Right lung (tissue), 5 donors: Measurements from ENCODE around the gene PIK3AP1. TPM values are rescaled to one million over a fixed set of nuclear protein-coding genes. Genes with fewer than 3 reads are reported as not detected.
"Not testable (repeated sequence)": the region's sequence is repeated elsewhere in the genome, so short reads cannot be mapped to it uniquely, and the experiment has no call there.

ENCODE experiments used
- DNase-seq, 2 donors: peaks; one replicate each; pipeline ENCODE4 v3.0.0-alpha.2; 2013
- polyA plus RNA-seq, 5 donors: library from polyadenylated mRNA; unstranded; fragments of 120-200 nt; gene quantifications; one replicate each; pipeline versions ENCODE4 v1.2.1 to v1.2.3, GENCODE V29; 2013; ENCODE audit warnings: inconsistent platforms in 1 of 5, low replicate concordance in 1 of 5; ENCODE audit not compliant: insufficient read length in 5 of 5, insufficient read depth in 1 of 5

Gene PIK3AP1
- polyA plus RNA-seq, 5 donors: 2.8 to 3.9 (median 3.6) TPM

DNA sequence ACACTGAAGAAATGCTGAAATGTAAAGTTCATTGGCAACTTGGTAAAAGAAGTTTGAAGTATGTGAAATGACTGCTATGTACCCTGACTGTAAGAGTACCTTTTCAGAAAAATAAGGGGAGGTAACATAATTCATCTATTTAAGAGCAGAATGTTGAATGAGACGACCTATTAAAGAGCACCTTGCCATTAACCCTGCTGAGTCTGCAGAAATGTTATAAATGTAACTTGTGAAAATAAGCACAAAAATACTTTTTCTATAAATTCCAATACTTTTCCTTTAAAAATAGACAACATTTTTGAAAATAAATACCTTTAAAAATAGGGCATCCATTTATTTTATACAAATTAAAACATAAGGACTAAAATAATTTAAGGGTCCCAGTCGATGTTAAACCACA lies 141.2 kb downstream of the PIK3AP1 start:
- DNase-seq: no peak

DNA sequence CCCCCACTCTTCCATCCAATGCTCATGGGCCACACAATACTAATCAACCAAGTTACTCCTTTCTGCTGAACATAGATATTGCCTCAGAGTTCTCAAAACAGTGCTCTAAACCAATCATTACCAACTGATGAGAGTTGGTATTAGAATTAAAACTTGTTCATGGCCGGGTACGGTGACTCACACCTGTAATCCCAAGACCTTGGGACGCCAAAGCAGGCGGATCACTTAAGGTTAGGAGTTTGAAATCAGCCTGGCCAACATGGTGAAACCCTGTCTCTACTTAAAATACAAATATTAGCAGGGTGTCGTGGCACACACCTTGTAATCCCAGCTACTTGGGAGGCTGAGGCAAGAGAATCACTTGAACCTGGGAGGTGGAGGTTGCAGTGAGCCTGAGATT lies 141.7 kb downstream of the PIK3AP1 start:
- DNase-seq: no peak

- no peak for DNase-seq
Measured at GRCh38 chr10:96578022-96578421, 142.3 kb downstream of the PIK3AP1 start.

DNA sequence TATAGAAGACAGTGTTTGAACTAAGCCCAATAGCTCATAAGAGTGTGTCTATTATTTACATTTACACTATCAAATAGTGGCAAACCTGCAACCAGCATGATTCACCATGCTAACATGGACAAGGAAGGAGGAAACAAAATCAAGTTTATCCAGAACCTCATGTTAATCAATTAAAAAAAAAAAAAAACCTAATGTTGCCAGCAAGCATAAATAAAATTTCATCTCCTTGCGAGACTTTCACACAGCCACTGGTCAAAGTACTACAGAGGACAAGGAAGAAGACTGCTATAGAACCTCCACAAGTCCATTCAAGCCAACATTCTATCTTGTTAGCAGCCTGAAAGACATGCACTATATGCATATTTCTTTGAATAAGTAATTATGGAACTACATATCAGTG lies 143.2 kb downstream of the PIK3AP1 start:
- no peak for DNase-seq

DNA sequence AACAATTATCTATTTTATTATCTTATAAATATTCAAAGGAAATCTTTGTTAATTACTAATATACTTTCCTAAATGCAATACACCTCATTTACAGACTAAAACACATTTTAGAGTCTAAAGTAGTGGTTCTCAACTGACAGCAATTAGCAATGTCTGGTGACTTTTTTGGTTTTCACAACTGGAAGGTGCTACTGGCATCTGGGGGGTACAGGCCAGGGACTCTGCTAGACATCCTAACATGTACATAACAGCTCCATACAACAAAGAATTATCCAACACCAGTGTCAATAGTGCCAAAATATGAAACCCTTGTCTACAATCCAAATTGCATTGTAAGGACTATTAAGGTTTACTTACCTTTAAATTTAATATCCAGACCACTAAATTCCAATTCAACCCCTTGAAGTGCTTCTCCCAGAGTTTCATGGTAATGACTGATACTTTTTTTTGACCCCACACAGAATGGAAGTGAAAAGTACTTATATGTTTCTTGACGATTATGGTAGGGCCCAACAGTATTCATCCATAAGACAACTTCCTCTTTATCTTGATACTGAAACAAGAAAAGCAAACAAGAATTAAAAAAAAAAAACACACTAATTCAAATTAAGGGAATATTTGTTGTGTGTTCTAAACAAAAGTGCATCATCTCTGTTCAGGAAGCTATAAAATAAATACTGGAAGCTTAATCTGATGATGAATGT lies 143.9 kb downstream of the PIK3AP1 start:
- no peak for DNase-seq

GRCh38 chr10:96574564-96574963 lies 145.8 kb downstream of the PIK3AP1 start:
- DNase-seq: not testable (repeated sequence)

GRCh38 chr10:96573036-96573435 lies 147.3 kb downstream of the PIK3AP1 start:
- no peak for DNase-seq

DNA sequence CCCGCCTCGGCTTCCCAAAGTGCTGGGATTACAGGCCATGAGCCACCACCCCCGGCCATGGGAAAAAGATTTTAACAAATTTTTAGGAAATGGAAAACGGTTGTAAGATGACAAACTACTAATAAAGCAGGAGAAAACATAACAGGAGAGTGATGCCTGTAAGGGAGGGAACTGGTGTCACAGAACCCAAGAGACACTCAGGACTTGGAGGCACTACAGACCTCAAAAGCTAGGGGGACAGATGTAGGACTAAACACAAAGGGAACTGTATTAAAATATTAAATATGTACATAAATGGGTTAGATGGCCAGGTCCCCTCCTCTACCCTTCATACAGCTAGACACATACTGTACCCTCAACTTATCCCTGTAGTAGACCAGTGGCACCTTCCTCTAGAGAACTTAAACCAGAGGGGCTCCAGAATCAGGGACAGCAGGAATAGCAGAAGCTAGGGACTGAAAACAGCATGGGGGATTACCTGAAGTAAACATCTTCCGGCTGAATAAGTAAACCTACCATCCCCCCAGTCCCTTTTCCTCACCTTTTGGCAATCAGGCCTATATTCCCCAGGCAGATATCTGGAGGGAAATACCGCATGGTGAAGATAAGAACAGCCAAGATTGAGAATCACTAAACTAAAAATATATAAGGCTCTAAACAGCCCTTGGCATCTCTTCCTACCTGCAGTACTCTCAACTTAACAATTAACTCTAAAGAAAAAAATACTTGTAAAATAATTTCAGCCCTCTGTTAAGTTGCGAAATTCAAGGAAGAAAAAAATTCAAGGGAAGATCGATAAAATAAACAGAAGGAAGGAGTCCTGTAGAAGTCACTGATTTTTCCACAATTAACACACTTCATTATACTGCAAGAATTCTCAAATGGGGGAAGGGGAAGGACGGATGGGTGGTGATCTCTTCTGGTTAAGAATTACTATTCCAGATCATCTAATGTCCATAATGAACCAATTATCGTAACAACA lies 149.0 kb downstream of the PIK3AP1 start:
- no peak for DNase-seq

DNA sequence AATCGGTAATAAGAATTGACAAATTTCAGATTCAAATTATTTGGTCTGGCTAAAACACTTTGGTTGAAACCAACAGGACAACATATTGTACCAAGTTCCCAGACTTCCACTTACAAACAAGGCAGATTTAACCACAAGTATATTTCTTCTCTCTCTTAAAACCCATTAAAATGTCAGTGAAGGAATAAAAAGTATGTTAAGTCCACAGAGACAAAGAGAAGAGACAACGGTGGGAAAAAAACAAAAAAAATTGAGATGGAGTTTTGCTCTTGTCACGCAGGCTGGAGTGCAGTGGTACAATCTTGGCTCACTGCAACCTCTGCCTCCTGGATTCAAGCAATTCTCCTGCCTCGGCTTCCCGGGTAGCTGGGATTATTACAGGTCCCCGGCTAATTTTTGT lies 149.8 kb downstream of the PIK3AP1 start:
- DNase-seq: no peak

DNA sequence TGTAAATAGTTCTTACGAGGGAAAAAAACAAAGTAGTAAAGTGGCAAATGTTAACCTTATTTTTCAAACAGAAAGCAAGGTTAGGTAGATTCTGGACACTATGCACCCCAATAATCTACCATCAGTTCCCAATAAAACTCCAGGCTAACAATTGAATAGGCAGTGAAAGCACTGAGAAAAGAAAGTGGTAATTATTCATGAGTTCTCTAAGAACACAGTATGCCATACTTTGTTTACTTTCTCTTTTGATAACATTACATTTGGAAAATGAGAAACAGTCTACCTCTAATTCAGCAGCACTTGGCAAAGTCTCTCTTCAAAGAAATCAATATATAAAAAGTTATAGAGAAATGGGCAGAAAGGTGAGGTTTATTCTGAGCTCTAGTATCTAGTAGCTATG lies 151.9 kb downstream of the PIK3AP1 start:
- DNase-seq: no peak

GRCh38 chr10:96565774-96566173 lies 154.5 kb downstream of the PIK3AP1 start:
- no peak for DNase-seq

GRCh38 chr10:96560966-96561887 lies 159.1 kb downstream of the PIK3AP1 start:
- no peak for DNase-seq

DNA sequence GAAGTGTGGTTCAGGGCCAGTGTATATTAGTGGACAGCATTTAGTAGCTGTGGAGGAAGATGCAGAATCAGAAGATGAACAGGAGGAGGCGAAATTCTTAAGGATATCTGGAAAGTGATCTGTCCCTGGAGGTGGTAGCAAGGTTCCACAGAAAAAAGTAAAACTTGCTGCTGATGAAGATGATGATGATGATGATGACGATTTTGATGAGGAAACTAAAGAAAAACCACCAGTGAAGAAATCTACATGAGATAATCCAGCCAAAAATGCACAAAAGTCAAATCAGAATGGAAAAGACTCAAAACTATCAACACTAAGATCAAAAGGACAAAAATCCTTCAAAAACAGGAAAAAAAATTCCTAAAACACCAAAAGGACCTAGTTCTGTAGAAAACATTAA lies 159.8 kb downstream of the PIK3AP1 start:
- DNase-seq: no peak

GRCh38 chr10:96556003-96556402 lies 164.3 kb downstream of the PIK3AP1 start:
- DNase-seq: no peak

DNA sequence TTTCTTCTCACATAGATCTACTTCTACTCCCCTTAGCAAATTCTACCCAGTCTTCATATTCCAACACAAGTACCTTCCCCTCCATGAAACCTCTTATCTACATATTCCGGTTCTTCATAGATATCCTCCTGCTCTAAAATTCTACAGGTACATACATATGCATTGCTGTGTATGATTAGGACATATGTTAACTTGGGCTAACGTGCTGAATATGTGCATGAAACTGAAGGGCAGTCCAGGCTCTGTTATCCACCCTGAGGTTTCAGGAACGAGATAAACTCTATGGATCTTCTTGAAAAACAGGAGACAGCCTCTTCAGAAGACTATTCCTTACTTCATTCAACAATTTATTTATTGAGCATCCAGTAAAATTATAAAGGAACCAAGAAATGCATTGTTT lies 165.0 kb downstream of the PIK3AP1 start:
- DNase-seq: no peak

- DNase-seq: no peak
Measured at GRCh38 chr10:96548589-96548988, 171.7 kb downstream of the PIK3AP1 start.

DNA sequence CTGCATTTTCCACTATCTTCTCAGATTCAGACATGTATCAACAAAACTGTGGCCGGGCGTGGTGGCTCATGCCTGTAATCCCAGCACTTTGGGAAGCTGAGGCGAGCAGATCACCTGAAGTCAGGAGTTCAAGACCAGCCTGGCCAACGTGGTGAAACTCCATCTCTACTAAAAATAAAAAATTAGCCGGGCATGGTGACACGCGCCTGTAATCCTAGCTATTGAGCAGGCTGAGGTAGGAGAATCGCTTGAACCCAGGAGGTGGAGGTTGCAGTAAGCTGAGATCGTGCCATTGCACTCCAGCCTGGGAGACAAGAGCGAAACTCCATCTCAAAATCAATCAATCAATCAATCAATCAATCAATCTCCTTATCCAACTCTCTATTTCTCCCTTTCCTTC lies 174.8 kb downstream of the PIK3AP1 start:
- not testable (repeated sequence) for DNase-seq
